ENCODE data around the gene CCDC6. TPM values are rescaled to one million over a fixed set of nuclear protein-coding genes. Genes with fewer than 3 reads are reported as not detected.
"Not testable (repeated sequence)": the region's sequence is repeated elsewhere in the genome, so short reads cannot be mapped to it uniquely, and the experiment has no call there.

Gene CCDC6
- total RNA-seq, result 10 to 100 TPM; 48.1 to 65.0 TPM

- H3K4me1 ChIP-seq (replicated peaks), result no peaks in the 10 kb centered on the region
- H3K27me3 ChIP-seq (replicated peaks; ENCODE audit: insufficient read depth), result no peaks in the 10 kb centered on the region
- peak within 1 kb of the TSS; percentile 67 to 94 for H3K4me3 ChIP-seq
- H3K9me3 ChIP-seq, result no peaks in the 10 kb centered on the region
- intact Hi-C loops (cut with DNase I), result loop anchor here (5.0 kb wide), 4 partner anchors 34 to 279 kb away; no protein-coding TSS in a partner anchor
- H3K27ac ChIP-seq, result peak within 1 kb of the TSS; percentile 90 to 92
- peak; percentile 93 for DNase-seq (ENCODE audit: low spot score)
- H3K36me3 ChIP-seq, result no peaks in the 10 kb centered on the region
- TF ChIP-seq, protein P1, sequence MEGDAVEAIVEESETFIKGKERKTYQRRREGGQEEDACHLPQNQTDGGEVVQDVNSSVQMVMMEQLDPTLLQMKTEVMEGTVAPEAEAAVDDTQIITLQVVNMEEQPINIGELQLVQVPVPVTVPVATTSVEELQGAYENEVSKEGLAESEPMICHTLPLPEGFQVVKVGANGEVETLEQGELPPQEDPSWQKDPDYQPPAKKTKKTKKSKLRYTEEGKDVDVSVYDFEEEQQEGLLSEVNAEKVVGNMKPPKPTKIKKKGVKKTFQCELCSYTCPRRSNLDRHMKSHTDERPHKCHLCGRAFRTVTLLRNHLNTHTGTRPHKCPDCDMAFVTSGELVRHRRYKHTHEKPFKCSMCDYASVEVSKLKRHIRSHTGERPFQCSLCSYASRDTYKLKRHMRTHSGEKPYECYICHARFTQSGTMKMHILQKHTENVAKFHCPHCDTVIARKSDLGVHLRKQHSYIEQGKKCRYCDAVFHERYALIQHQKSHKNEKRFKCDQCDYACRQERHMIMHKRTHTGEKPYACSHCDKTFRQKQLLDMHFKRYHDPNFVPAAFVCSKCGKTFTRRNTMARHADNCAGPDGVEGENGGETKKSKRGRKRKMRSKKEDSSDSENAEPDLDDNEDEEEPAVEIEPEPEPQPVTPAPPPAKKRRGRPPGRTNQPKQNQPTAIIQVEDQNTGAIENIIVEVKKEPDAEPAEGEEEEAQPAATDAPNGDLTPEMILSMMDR (IDR thresholded peaks at IDR 0.05), result peak; percentile 62 to 93 (median 78)
- TF ChIP-seq POLR2AphosphoS5 (IDR thresholded peaks at IDR 0.05) (peak; percentile 76), POLR2A (IDR thresholded peaks at IDR 0.05) (peak; percentile 93)
- under 1% methylated on average over 64 of the region's 64 CpGs for WGBS
These were observed at the start of gene CCDC6 for GRCh38 chr10:59906417-59907202. CCDC6 (minus strand) TSS chr10:59906556; CDS start chr10:59906424, 132 bp downstream.

DNA sequence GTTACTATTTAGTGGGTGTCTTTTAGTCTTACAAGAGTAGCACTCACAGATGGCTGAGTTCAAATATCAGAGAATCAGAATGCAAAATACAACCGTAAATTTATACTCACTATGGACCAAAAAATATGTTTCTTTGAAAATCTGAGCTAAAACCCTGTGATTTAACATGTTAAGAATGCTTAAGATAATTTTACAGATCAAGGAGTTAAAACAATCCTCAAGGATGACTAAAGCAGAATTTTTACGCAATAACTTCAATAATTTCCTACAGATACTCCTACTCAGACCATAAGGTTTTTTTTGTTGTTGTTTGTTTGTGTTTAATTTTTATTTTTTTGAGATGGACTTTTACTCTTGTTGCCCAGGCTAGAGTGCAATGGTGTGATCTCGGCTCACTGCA is 47.9 kb upstream of the CCDC6 start:
- TF ChIP-seq POLR2A (IDR thresholded peaks at IDR 0.05), result no peak
- TF ChIP-seq, protein P1 (IDR thresholded peaks at IDR 0.05), result no peak
- no peak for TF ChIP-seq POLR2AphosphoS5 (IDR thresholded peaks at IDR 0.05)
- H3K9me3 ChIP-seq, result no peaks in the 10 kb centered on the region

DNA sequence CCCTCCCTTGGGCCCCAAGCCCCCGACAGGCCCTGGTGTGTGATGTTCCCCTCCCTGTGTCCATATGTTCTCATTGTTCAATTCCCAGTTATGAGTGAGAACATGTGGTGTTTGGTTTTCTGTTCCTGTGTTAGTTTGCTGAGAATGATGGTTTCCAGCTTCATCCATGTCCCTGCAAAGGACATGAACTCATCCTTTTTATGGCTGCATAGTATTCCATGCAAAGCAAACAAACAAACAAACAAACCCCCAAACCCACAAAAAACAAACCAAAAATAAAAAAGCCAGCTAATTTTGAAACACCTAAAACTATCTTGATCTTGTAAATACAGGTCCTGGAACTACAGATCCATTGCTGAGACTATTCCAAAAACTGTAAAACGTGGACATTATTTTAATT is 47.4 kb upstream of the CCDC6 start:
- H3K36me3 ChIP-seq; intact Hi-C loops (cut with DNase I); H3K4me1 ChIP-seq (replicated peaks); H3K4me3 ChIP-seq; H3K9me3 ChIP-seq; DNase-seq (ENCODE audit: low spot score); H3K27ac ChIP-seq; H3K27me3 ChIP-seq (replicated peaks; ENCODE audit: insufficient read depth): not testable (repeated sequence)
- WGBS, result 74% methylated on average over 2 of the region's 2 CpGs

More for the DNA sequence above, 47.9 kb upstream of the CCDC6 start:
- no peak for DNase-seq (ENCODE audit: low spot score)
- Histone ChIP-seq H3K4me3 (no peak overlapping the region), H3K27me3 (replicated peaks; ENCODE audit: insufficient read depth) (no peaks in the 10 kb centered on the region), H3K4me1 (replicated peaks) (no peaks in the 10 kb centered on the region), H3K36me3 (no peaks in the 10 kb centered on the region), H3K27ac (no peak overlapping the region)
- WGBS, result 92% methylated on average over 3 of the region's 3 CpGs
- intact Hi-C loops (cut with DNase I), result no loop called here

- H3K27me3 ChIP-seq (replicated peaks; ENCODE audit: insufficient read depth), result no peaks in the 10 kb centered on the region
- TF ChIP-seq POLR2AphosphoS5 (IDR thresholded peaks at IDR 0.05) (no peak), POLR2A (IDR thresholded peaks at IDR 0.05) (no peak)
- TF ChIP-seq, protein P1 (IDR thresholded peaks at IDR 0.05), result no peak
- H3K9me3 ChIP-seq, result no peaks in the 10 kb centered on the region
- no peak overlapping the region for H3K4me3 ChIP-seq
- WGBS, result 29% methylated on average over 2 of the region's 2 CpGs
- no peaks in the 10 kb centered on the region for H3K4me1 ChIP-seq (replicated peaks)
- no peak for DNase-seq (ENCODE audit: low spot score)
- intact Hi-C loops (cut with DNase I), result no loop called here
- no peak overlapping the region for H3K27ac ChIP-seq
- no peaks in the 10 kb centered on the region for H3K36me3 ChIP-seq
These were observed 43.7 kb upstream of the CCDC6 start for GRCh38 chr10:59950105-59950504.

DNA sequence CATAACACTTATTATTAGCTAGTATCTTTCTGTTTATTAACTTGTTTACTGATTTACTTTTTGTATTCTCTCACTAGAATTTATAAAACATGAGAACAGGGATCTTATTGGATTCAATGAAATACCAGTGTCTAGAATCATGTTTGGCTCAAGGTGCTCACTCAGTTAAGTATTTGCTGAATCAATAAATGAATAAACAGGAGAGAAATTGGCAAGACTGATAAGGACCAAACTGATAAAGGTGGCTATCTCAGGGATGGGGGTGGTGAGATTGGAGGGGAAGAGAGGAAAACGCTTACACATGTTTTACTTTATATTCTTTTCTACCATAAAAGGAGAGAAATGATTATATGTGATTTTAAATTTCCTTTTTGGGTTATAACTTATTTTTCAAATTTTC is 43.3 kb upstream of the CCDC6 start:
- Histone ChIP-seq H3K27ac (no peak overlapping the region), H3K4me3 (no peak overlapping the region), H3K27me3 (replicated peaks; ENCODE audit: insufficient read depth) (no peaks in the 10 kb centered on the region), H3K9me3 (no peaks in the 10 kb centered on the region), H3K36me3 (no peaks in the 10 kb centered on the region), H3K4me1 (replicated peaks) (no peaks in the 10 kb centered on the region)
- no peak for DNase-seq (ENCODE audit: low spot score)
- TF ChIP-seq, protein P1 (IDR thresholded peaks at IDR 0.05), result no peak
- no peak for TF ChIP-seq POLR2AphosphoS5 (IDR thresholded peaks at IDR 0.05)
- no peak for TF ChIP-seq POLR2A (IDR thresholded peaks at IDR 0.05)
- intact Hi-C loops (cut with DNase I), result no loop called here
- 81% methylated on average over 1 of the region's 1 CpG for WGBS

Data from prostate gland (tissue), 2 donors.